SK-N-DZ (cell line): ENCODE data around the gene RHOB.

Source experiments
- DNase-seq: peaks from one replicate; pipeline ENCODE4 v3.0.0-alpha.2; 2015; ENCODE audit warnings: low spot score

The RHOB gene

GRCh38 chr2:20436716-20437470, 10.0 kb upstream of the RHOB start:
- DNase-seq, result no peak

- no peak for DNase-seq
Observed at GRCh38 chr2:20438334-20439192, 8.3 kb upstream of the RHOB start.

GRCh38 chr2:20439193-20439475, 7.7 kb upstream of the RHOB start:
- DNase-seq, result no peak

- no peak for DNase-seq
Observed at GRCh38 chr2:20439503-20439902, 7.4 kb upstream of the RHOB start.

- DNase-seq, result no peak
Observed at GRCh38 chr2:20440001-20440560, 6.8 kb upstream of the RHOB start.

GRCh38 chr2:20443276-20443920, 3.5 kb upstream of the RHOB start:
- peak; percentile 51 for DNase-seq

- no peak for DNase-seq
Observed at GRCh38 chr2:20444101-20444992, 2.5 kb upstream of the RHOB start.

- DNase-seq, result no peak
Observed at GRCh38 chr2:20444993-20445910, 1.6 kb upstream of the RHOB start.

- DNase-seq, result no peak
Observed at GRCh38 chr2:20446255-20446916, 488 bp upstream of the RHOB start.

GRCh38 chr2:20447437-20448245, 767 bp downstream of the RHOB start:
- DNase-seq, result peak; percentile 34

GRCh38 chr2:20448246-20448976, 1.5 kb downstream of the RHOB start:
- no peak for DNase-seq

- no peak for DNase-seq
Observed at GRCh38 chr2:20448977-20449306, 2.1 kb downstream of the RHOB start.

- DNase-seq, result no peak
Observed at GRCh38 chr2:20449501-20450200, 2.8 kb downstream of the RHOB start.

GRCh38 chr2:20450201-20450999, 3.5 kb downstream of the RHOB start:
- peak; percentile 21 for DNase-seq

GRCh38 chr2:20451000-20451290, 4.1 kb downstream of the RHOB start:
- no peak for DNase-seq

GRCh38 chr2:20451341-20451740, 4.5 kb downstream of the RHOB start:
- DNase-seq, result no peak
